ENCODE measurements around the gene CRYGB. TPM values are rescaled to one million over a fixed set of nuclear protein-coding genes. Genes with fewer than 3 reads are reported as not detected.
A peak's percentile ranks its signal among the peaks of the same experiment; 100 is the strongest.
"Not testable (repeated sequence)": the region's sequence is repeated elsewhere in the genome, so short reads cannot be mapped to it uniquely, and the experiment has no call there.

CRYGB gene
- total RNA-seq, 1 donor = not detected

GRCh38 chr2:208122248-208122647 lies 23.7 kb downstream of the CRYGB start:
- no peak for TF ChIP-seq CTCF (IDR thresholded peaks at IDR 0.05; ENCODE audit: insufficient read depth, low read length)
- H3K4me3 ChIP-seq (ENCODE audit: low read depth, low read length) = no peak overlapping the region
- no peak for DNase-seq (ENCODE audit: low read depth)

GRCh38 chr2:208118918-208119317 lies 27.0 kb downstream of the CRYGB start:
- DNase-seq (ENCODE audit: low read depth) = no peak
- no peak overlapping the region for H3K4me3 ChIP-seq (ENCODE audit: low read depth, low read length)
- no peak for TF ChIP-seq CTCF (IDR thresholded peaks at IDR 0.05; ENCODE audit: insufficient read depth, low read length)

DNA sequence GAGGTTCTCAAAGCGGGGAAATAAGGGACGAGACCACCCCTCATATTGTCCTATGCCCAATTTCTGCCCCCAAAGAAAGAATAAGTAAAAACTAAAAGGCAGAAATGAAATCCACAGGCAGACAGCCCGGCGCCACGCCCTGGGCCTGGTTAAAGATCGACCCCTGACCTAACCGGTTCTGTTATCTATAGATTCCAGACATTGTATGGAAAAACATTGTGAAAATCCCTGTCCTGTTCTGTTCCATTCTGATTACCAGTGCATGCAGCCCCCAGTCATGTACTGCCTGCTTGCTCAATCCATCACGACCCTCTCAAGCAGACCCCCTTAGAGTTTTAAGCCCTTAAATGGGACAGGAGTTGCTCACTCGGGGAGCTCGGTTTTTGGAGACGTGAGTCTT lies 28.6 kb downstream of the CRYGB start:
- DNase-seq (ENCODE audit: low read depth); H3K4me3 ChIP-seq (ENCODE audit: low read depth, low read length): not testable (repeated sequence)

- TF ChIP-seq CTCF (IDR thresholded peaks at IDR 0.05; ENCODE audit: insufficient read depth, low read length) = no peak
- DNase-seq (ENCODE audit: low read depth) = no peak
- H3K4me3 ChIP-seq (ENCODE audit: low read depth, low read length) = no peak overlapping the region
These were observed 33.0 kb downstream of the CRYGB start for GRCh38 chr2:208112969-208113368.

DNA sequence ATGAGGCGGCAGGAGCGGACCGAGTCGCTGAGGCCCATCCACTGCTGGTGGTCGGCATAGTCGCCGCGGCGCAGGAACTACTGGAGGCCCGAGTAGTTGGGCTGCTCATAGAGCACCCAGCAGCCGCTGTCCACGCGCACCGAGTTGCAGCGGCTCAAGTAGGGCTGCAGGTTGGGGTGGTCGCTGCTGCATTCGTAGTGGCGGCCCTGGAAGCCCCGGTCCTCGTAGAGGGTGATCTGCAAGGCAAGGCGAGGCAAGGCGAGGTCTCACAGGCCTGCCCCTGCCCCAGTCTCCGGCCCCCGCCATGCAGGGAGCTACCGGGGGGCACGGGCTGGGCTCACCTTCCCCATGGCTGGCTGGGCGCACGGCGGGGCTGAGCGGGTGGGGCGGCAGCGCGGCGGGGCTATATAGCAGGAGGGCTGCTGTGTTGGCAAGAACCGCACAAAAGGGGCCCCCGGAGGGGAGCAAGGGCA lies 33.6 kb downstream of the CRYGB start:
- not testable (repeated sequence) for H3K4me3 ChIP-seq (ENCODE audit: low read depth, low read length); DNase-seq (ENCODE audit: low read depth)

GRCh38 chr2:208103616-208104015 lies 42.3 kb downstream of the CRYGB start:
- TF ChIP-seq CTCF (IDR thresholded peaks at IDR 0.05; ENCODE audit: insufficient read depth, low read length) = no peak
- no peak for DNase-seq (ENCODE audit: low read depth)
- no peak overlapping the region for H3K4me3 ChIP-seq (ENCODE audit: low read depth, low read length)

DNA sequence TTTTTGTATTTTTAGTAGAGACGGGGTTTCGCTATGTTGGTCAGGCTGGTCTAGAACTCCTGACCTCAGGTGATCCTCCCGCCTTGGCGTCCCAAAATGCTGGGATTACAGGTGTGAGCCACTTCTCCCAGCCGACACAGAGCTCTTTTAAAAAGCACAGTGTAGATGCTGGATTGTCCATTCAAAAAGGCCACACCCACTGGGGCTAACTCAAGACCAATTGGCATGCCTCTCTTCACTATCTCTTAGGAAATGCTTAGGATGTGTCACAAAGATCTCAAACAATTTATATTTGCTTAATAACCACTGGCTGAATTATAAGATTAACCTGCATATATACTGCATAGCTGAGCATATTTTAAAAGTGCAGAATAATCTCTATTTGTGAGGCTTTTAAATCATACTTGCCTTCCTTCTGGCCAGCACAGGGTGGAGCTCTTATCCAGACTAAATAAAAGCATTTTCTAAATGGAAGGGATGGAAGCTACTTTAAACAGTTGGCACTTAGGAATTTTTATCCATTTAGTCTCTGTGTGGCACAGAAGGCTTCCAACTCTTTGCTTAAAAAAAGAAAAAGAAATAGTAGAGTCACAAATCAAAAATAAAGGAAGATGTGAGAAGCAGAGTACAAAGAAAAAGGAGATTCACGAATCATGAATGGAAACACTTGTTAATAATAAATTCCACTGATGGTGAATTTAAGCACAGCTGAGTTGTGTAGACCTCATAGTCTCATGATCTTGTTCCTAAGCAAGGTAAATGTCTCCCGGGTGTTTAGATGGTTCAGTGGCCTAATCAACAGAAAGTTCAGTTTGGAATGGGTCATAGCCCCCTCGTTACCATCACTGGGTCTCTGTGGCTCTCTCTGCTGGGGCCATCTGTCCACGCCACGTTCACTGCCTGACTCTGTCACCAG lies 44.0 kb downstream of the CRYGB start:
- peak; percentile 57 for DNase-seq (ENCODE audit: low read depth)
- no peak overlapping the region for H3K4me3 ChIP-seq (ENCODE audit: low read depth, low read length)
- TF ChIP-seq CTCF (IDR thresholded peaks at IDR 0.05; ENCODE audit: insufficient read depth, low read length) = peak; percentile 56

Measured in fibroblast of the aortic adventitia (primary cell).